Measurements from ENCODE around the gene KRTAP5-9. TPM values are rescaled to one million over a fixed set of nuclear protein-coding genes. Genes with fewer than 3 reads are reported as not detected.
"Not testable (repeated sequence)": the region's sequence is repeated elsewhere in the genome, so short reads cannot be mapped to it uniquely, and the experiment has no call there.

KRTAP5-9 gene
- total RNA-seq, 1 experiment from 2014 or later = not detected

DNA sequence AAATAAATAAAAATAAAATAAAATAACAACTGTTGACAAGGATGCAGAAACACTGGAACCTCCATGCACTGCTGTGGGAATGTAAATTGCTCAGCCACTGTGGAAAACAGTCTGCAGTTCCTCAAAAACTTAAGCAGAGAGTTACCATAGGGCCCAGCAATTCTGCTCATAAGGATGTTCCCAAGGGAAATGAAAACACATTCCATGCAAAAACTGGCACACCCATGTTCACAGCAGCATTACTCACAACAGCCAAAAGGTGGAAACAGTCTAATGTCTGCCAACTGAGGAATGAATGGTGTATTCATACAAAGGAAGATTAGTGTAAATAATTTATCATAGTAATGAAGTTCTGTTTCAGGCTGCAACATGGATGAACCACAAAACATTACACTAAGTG is 13.9 kb downstream of the KRTAP5-9 start:
- no peak for DNase-seq (ENCODE audit: low spot score)

DNA sequence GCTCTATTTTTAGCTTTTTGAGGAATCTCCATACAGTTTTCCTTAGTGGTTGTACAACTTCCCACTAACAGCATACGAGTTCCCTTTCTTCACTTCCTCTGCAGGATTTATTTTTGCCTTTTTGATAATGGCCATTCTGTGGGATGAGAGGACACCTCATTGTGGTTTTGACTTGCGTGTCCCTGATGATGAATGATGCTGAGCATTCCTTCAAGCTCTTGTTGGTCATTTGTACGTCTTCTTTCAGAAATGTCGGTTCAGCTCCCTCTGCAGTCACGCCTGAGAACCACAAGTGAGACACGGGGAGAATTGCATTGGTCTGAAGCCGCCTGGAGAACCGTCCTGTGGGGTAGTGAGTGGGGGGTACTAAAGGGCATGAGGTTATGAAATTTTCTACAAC is 15.2 kb downstream of the KRTAP5-9 start:
- peak; percentile 46 for DNase-seq (ENCODE audit: low spot score)

DNA sequence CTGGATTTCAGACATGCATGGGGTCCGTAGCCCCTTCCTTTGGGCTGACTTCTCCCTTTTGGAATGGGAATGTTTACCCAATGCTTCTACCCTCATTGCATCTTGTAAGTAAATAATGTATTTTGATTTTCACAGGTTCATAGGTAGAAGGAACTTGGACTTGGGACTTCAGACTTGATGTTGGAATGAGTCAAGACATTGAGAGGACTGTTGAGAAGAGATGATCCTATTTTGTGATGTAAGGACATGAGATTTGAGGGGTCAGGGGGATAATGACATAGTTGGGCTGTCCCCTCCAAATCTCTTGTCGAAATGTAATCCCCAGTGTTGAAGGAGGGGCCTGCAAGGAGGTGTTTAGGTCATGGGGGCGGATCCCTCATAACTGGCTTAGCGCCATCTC is 16.2 kb downstream of the KRTAP5-9 start:
- DNase-seq (ENCODE audit: low spot score) = no peak

DNA sequence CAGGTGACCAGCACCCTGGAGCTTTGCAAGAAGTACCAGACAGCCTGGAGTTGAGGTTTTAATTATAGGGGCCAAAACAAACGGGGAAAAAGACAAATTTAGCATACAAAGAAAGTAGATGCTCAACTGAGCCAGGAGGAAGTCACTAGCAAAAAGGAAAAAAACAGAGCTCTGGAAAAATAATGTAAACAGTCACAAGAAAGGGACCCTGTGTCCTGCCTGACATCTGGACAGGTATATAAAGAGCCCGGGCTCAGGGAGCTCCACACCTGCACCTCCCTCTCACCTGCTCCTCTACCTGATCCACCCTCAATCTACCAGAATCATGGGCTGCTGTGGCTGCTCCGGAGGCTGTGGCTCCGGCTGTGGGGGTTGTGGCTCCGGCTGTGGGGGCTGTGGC is 17.0 kb downstream of the KRTAP5-9 start, which contains the start of gene KRTAP5-10:
KRTAP5-10 (plus strand) TSS at position 301 of the 400 bp plus-strand sequence; CDS start at position 326, 25 bp downstream.
- no peak for DNase-seq (ENCODE audit: low spot score)

DNA sequence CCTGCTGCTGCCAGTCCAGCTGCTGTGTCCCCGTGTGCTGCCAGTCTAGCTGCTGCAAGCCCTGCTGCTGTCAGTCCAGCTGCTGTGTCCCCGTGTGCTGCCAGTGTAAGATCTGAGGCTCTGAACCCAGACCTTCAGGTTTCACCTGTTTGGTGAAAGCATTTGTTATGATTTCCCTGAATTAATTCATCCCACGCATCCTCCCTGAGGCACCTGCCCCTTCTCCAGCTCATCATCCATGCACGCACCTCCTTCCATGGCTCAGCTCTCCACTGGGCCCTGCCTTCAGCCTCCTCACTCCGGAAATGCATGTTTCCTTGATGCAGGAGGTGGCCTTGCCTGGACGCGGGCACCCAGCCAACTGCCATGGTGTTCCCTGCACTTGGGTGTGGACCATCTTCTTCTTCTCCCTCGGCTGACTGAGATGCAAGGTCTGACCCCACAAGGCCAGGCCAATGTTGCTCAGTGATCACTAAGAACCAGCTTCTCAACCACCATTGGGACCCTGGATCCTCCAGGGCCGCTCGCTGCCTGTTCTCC is 17.9 kb downstream of the KRTAP5-9 start:
- DNase-seq (ENCODE audit: low spot score) = no peak

DNA sequence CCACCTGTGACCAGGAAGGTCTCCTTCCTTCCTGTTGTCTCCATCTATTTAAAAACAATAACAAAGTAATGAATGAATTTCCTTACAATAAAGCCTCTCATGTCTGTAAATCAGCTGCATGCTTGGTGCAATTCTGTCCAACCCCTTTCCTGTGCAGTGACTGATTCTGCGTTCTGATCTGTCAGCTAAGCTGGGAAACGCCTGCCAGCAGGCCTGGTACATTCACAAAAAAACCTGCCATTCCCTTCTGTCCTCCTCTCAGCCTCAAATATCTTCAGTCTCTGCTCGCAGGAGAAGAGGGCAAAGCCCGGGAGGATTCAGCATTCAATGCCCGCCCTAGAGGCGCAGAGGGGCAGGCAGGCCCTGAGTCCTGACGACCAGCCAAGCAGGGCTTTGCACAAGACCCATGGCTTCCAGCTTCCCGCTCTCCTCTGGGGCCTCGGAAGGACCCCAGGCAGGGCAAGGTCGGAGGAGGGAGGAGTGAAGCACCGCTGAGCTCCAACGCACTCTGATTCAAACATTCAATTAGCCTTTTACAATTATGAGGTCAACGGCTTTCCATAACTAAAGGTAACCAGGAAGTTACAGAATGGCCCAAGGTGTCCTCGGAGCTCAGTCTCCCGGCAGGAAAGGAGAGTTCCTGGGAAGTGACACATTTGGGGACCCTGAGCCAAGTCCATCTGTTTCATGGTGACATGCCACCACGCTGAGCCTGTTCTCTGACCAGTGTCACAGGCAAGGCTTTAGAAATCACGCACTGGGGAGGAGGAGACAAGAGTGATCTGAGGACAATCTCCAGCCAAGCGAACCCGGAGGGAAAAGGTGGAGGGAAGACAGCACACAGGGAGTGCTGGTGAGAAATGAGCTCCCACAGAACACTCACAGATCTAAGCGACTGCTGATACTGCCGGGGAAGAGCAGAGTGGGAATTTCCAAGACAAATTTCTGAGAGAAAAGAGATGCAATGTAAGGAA is 18.7 kb downstream of the KRTAP5-9 start:
- not testable (repeated sequence) for DNase-seq (ENCODE audit: low spot score)

DNA sequence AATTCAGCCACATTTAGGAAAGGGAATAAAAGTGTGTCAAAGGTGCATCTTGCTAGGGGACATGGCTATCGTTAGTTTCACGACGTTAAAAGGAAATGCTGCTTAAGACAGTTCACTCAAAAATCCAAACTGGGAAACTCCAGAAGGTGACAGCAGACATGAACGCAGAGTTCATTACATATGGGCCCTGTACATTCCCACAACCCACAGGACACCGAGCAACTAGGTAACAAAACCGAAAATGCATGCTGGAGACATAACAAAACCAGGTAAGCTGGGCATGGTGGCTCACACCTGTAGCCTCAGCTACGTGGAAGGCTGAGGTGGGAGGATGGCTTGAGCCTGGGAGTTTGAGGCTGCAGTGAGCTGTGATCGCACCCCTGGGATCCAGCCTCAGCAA is 19.4 kb downstream of the KRTAP5-9 start:
- not testable (repeated sequence) for DNase-seq (ENCODE audit: low spot score)

DNA sequence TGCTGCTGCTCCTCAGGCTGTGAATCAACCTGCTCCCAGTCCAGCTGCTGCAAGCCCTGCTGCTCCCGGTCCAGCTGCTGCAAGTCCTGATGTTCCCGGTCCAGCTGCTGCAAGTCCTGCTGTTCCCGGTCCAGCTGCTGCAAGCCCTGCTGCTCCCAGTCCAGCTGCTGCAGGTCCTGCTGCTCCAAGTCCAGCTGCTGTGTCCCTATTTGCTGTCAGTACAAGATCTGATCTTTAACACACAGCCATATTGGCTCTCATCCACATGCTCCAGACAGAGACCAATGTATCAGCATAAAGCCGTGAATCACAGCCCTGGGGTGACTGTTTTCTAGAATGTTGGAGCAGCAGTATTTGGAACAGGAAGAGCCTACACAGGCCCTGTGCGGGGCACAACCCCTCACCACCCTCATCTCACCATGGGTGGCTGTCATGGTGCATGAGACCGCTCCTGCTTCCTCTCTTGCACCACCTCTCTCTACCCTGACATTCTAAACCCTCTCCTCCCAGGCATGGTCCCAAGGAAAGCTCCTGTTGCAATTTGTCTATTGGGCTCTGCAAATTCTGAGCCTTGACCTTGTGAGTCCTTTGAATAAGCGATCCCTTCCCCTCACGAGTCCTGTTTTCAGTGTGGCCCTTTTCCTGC is 20.6 kb downstream of the KRTAP5-9 start:
- DNase-seq (ENCODE audit: low spot score) = no peak

DNA sequence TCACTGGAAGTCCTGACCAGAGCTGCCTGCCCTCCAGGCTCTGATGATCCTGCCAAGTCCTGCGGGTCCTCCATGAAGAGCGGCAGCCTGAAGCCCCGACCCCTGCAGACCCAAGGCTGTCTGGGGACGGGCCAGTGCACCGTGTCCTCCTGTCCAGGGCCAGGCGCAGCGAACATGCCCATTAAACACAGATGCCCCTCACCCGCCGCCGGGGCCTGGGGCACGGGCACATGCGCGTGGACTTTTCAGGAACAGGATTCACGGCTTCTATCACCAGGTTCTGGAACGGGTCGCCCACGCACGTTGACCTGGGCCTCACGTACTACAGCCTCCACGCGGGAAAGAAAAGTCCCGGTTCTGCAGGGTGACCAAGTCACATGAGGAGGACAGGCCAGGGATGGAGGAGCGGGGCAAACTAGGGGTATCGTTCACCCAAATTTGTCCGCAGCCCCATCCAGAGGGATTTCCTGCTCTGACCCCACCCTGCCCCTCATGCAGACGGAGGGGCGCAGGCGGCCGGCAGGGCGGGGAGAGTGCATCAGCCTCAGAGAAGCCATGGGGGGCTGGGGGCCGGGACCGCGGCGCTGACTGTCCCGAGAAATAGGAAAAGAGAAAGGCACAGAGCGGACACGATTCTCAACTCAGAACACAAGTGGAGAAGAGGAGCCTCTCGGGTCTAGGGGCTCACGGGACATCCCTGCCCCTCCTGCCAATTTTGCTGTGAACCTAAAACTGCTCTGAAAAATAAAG is 23.1 kb downstream of the KRTAP5-9 start:
- not testable (repeated sequence) for DNase-seq (ENCODE audit: low spot score)

DNA sequence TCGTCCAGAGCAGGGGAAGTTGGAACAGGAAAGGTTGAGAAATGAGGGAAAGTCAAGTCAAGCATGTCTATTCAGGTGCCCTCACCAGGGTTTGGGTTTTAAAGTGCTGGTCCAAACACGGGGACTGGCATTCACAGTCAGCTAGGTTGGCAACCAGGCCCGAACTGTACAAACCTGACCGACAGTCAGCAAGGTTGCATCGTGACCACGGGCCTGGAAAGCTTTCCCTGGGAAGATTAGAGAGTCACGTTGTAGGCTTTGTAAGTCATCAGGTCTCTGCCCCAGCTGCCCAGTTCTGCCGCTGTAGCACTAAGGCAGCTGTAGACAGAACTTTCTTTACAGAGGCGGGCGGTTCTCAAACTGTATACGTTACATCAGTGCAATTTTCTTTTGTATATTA is 24.6 kb downstream of the KRTAP5-9 start:
- DNase-seq (ENCODE audit: low spot score) = no peak

DNA sequence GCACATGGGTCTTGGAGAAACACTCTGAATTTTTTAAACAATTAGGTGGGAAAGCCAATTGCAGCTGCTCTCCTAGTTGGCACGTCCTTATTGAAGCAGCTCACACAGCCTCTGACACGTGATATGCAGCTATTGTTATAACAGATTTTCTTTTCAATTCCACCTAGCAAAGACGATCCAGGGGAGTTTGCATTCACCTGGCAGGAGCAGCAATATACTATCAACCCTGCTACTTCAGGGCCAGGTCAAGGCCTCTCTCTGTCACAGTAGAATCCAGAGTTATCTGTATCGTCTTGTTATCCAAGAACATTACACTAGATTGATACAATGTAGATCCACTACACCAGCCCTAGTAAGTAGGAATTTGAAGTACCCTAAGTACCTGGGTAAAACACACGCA is 26.2 kb downstream of the KRTAP5-9 start:
- DNase-seq (ENCODE audit: low spot score) = no peak

DNA sequence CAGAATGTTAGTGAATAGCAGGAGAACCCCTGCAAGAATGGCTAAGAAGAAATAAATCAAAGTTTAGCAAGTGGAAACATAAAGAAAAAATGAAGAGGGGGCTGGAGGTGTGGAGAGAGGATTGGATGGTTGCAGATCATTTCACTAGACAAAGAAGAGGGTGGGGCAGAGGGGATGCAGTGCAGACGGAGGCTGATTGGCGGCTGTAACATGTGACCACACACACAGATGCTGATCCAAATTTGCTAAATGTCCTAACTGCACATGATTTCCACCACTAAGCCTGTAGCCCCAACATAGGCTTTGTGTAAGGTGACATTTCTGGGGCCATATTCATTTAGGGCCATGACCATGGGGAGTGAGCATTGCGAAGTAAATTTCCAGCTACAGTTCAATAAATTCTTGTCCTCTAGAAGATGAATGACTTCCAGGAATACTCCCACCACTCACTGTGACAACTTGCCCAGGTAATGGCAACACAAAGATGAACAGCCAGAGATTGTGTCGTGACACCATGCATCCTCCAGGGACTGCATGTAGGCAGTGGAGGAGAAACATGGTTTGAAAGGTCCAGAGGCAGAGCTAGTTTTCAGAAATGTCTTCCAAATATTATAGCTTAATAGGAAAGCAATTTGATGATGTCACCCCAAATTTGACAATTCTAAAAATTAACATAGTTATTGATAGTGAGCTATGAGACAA is 27.7 kb downstream of the KRTAP5-9 start:
- DNase-seq (ENCODE audit: low spot score) = no peak

DNA sequence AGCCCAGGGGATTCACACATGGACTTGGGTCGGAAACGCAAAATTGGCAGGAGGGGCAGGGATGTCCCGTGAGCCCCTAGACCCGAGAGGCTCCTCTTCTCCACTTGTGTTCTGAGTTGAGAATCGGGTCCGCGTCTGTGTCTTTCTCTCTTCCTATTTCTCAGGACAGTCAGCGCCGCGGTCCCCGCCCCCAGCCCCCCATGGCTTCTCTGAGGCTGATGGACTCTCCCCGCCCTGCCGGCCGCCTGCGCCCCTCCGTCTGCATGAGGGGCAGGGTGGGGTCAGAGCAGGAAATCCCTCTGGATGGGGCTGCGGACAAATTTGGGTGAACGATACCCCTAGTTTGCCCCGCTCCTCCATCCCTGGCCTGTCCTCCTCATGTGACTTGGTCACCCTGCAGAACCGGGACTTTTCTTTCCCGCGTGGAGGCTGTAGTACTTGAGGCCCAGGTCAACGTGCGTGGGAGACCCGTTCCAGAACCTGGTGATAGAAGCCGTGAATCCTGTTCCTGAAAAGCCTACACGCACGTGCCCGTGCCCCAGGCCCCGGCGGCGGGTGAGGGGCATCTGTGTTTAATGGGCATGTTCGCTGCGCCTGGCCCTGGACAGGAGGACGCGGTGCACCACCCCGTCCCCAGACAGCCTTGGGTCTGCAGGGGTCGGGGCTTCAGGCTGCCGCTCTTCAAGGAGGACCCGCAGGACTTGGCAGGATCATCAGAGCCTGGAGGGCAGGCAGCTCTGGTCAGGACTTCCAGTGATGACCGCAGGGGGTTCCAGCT is 28.7 kb downstream of the KRTAP5-9 start:
- not testable (repeated sequence) for DNase-seq (ENCODE audit: low spot score)

DNA sequence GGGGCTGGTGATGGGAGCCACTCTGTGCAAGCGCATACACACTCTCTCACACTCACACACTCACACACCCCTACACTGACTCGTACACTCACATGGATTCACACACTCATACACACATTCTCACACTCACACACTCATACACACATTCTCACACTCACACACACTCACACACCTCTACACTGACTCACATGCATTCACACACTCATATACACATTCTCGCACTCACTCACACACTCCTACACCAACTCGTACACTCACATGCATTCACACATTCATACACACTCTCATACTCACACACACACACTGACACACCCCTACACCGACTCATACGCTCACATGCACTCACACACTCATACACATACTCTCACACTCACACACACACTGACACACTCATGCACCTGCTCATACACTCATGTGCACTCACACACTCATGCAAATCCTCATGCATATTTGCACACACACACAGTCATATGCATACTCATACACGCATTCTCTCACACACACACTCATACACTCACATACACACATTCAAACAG is 29.3 kb downstream of the KRTAP5-9 start:
- no peak for DNase-seq (ENCODE audit: low spot score)

DNA sequence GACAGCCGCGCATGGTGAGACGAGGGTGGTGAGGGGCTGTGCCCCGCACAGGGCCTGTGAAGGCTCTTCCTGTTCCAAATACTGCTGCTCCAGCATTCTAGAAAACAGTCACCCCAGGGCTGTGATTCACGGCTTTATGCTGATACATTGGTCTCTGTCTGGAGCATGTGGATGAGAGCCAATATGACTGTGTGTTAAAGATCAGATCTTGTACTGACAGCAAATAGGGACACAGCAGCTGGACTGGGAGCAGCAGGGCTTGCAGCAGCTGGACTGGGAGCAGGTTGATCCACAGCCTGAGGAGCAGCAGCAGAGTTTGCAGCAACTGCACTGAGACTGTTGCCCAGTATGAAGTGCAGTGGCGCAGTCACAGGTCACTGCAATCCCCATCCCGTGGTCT is 31.3 kb downstream of the KRTAP5-9 start:
- not testable (repeated sequence) for DNase-seq (ENCODE audit: low spot score)

DNA sequence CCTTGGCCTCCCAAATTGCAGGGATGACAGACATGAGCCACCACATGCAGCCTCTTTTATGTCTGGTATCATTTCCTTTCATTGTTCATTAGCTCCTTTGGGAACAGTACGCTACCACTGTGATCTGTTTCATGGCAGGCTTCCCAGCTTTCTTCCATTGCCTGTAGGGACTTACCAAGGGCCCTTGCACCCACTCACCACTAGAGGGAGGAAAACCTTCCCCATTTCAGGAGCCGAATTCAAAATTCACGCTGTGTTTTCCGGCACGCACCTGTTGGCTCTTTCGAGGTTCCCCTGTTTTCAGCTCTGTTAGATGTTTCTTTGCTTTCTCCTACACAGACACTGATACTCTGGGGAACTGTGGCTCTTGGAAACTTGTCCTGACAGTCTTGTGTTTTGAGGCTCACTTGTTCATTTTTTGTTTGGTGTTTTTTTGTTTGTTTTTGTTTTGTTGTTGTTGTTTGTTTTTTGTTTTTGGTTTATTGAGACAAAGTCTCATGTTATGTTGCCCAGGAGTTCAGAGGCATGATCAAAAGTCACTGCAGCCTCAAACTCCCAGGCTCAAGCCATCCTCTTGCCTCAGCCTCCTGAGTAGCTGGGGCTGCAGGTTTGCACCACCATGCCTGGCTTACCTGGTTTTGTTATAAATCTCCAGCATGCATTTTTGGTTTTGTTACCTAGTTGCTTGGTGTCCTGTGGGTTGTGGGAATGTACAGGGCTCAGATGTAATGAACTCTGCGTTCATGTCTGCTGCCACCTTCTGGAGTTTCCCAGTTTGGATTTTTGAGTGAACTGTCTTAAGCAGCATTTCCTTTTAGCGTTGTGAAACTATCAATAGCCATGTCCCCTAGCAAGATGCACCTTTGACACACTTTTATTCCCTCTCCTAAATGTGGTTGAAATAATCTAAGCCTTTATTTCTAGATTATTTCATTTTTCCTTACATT is 32.1 kb downstream of the KRTAP5-9 start:
- peak; percentile 69 for DNase-seq (ENCODE audit: low spot score)

DNA sequence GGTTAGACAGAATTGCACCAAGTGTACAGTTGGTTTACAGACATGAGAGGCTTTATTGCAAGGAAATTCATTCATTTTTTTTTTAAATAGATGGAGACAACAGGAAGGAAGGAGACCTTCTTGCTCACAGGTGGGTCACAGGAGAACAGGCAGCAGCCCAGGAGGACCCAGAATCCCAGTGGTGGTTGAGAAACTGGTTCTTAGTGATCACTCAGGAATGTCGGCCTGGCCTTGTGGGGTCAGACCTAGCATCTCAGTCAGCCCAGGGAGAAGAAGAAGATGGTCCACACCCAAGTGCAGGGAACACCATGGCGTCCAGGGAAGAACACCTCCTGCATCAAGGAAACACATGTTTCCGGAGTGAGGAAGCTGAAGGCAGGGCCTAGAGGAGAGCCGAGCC is 33.6 kb downstream of the KRTAP5-9 start:
- DNase-seq (ENCODE audit: low spot score) = no peak

DNA sequence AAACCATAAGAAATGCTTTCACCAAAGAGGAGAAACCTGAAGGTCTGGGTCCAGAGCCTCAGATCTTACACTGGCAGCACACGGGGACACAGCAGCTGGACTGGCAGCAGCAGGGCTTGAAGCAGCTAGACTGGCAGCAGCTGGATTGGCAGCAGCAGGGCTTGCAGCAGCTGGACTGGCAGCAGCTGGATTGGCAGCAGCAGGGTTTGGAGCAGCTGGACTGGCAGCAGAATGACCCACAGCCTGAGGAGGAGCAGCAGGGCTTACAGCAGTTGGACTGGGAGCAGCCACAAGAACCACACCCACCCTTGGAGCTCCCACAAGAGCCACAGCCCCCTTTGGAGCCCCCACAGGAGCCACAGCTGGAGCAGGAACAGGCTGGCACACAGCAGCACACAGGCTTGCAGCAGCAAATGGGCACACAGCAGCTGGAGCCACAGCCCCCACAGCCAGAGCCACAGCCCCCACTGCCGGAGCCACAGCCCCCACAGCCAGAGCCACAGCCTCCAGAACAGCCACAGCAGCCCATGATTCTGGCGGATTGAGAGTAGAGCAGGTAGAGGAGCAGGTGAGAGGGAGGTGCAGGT is 34.2 kb downstream of the KRTAP5-9 start, which contains the start of gene KRTAP5-11:
KRTAP5-11 (minus strand) TSS at position 567 of the 587 bp plus-strand sequence; CDS start at position 529, 38 bp downstream.
- DNase-seq (ENCODE audit: low spot score) = no peak
